GM21423 (cell line): ENCODE results near the gene RIC3.
"Not testable (repeated sequence)": the region's sequence is repeated elsewhere in the genome, so short reads cannot be mapped to it uniquely, and the experiment has no call there.

Source experiments
- ATAC-seq: cut with Tn5 transposase; IDR thresholded peaks from one replicate; pipeline ENCODE4 v1.9.1; 2021; ENCODE audit warnings: mild to moderate bottlenecking, moderate library complexity; ENCODE audit not compliant: unreplicated experiment

Gene RIC3

DNA sequence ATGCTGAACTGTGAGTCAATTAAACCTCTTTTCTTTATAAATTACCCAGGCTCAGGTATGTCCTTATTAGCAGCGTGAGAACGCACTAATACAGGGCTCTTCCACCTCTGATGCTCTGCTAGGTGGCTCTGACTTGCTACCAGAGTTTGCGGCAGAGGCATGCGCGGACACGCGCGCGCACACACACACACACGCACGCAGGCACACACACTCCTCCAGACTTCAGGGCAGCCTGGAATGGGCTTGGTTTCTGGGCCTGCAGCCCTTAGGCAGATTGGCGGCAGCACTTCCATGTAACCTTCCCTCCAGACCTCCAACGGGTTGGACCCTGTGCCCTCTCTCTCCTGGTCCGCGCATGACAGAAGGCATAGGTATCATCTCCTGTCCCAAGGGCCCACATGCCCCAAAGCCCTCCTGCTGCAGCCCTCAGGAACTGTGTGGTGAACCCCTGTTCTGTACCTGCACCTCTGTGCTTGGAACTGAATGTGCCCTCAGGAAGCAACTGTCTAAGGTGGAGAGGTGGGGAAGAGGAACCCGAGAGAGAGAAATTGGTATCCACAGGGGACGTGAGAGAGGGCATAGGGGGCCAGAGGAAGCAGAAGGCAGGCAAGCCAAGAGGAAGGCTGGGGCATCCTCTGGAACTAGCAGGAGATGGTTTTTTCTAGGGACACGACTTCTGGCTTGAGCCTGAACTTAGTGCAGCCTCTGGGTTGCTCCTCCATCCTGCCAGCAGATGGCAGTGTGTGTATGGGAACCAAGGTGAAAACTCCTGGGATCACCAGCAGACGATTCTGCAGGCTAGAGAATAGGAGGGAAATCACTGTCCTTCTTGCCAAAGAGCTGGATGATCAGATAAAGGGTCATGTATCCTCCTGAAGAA, 23.4 kb upstream of the RIC3 start:
- ATAC-seq = no peak

DNA sequence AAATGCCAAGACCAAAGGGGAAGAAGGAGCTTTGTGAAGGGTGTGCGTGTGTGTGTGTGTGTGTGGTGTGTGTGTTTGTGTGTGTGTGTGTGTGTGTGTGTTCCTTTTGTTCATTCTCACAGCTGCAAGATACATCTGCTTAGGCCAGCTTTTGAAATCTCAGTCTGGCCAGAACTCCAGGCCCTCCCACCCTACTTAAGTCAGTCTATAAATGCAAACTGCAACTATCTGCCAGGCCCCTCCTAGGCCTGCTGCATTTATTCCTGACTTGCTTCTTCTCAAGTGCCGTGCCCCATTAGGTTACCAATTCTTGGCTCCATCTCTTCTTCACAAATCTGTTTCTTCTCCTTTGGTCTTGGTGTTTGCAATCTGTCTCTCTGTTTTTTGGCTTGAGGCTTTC, 21.6 kb upstream of the RIC3 start:
- ATAC-seq = no peak

DNA sequence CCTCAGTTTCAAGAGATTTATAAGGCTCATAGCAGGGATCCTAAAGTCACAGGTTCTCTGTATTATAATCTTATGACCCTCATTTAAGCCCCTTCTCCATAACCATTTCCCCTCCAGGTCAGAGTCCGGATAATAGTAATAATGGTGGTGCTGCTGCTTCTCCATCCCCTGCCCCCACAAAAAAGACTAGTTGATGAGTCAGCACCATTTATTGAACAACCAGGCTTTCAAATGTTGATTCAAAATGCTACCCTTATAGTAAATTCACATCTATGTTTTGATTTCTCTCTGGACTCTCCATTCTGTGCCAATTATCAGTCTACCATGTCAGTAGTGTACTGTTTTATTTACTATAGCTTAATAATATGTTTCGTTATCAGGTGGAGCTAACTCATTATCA, 17.6 kb upstream of the RIC3 start:
- no peak for ATAC-seq

DNA sequence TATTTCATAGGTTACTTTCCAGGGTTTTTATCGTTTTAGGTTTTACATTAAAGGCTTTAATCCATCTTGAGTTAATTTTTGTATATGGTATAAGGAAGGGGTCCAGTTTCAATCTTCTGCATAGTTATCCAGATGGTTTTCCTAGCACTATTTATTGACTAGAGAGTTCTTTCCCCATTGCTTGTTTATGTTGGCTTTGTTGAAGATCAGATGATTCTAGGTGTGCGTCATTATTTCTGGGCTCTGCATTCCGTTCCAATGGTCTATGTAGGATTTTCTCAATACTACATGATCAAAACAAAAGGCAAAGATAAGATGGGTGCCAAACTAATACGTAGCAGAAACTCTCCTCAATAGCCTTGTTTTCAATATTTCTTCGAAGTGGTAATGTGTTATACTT, 14.3 kb upstream of the RIC3 start:
- no peak for ATAC-seq

DNA sequence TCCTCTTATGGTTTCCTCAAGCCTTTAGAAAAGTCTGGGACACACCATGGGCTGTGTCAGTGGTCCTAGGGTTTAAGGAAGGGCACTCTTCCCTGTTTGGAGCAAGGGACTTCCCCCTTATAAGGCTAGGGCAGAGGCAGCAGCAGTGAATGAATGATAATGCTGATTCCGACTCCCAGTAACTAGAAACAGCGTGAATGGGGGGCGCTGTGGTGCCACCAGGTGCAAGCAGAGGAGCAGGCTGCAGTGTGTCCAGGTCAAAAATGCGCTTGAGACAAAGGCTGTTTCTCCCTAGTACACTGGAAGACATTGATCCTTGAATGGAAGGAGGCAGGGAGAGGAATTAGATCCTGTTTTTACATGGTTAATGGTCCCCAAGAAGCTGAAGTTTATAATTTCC, 11.6 kb upstream of the RIC3 start:
- ATAC-seq = no peak

DNA sequence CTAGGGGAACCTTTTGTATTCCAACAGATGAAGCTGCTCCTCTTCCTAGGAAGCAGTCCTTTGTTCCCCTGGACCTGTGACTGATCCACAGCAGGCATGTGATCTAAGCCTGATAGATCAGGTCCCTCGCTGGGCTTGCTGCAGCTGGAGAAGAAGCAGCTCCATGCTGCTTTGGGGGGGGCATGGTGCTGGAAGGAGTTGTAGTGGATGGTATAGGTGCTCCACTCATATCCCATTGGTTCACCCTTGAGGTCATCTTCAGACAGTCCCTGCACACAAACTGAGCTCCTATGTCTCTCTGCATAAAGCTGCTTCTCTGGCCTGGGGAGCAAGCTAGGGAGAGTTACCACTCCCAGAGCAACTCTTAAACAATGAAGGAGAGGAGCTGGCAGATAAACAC, 9.5 kb upstream of the RIC3 start:
- no peak for ATAC-seq

DNA sequence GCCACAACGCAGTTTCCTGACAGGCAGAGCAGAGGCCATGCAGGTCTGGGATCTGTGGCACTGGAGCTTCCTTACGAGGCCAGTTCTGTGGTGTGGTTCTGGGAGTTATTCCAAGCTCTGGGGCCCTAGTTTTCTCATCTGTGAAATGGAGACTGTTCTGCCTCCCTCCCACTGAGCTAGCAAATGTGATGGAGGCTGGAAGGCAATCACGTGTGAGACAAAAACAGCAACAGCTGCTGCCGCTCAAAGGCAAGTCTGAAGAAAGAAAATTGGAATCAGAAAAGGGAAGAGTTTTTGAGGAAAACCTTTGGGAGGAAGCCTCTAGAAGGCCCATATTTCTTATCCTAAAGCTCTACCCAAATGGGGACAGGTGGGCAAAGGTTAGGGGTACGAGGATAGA, 8.3 kb upstream of the RIC3 start:
- ATAC-seq = no peak

DNA sequence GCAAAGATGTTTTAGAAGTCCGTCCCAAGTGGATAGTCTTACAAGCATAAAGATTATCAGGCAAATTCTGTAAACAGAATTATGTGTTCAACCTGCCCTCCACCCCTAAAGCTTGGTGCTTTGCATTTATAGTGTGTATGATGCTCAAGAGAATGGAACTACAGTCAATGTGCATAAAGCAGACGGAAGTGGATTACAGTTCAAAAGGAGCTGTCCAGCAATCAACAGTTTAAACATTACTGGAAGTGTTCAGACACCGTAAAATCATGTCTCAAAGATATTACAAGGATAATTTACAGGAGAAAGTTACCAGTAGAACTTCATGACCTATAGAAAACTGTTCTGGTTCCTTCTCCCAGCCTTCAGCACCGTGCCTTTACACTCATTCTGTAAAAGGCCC, 1.0 kb downstream of the RIC3 start:
- ATAC-seq = no peak

DNA sequence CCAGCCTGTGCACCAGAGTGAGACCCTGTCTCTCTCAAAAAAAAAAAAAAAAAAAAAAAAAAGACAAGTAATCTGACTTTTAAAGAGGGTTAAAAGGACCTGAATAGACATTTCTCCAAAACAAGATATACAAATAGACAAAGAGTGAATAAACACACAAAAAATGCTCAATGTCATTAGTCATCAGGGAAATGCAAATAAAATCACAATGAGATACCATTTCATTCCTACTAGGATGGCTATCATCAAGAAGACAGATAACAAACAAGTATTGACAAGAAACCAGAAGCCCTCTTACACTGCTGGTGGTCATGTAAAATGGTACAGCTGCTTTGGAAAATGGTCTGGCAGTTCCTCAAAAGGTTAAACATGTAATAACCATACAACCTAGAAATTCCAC, 4.1 kb downstream of the RIC3 start:
- ATAC-seq = no peak

DNA sequence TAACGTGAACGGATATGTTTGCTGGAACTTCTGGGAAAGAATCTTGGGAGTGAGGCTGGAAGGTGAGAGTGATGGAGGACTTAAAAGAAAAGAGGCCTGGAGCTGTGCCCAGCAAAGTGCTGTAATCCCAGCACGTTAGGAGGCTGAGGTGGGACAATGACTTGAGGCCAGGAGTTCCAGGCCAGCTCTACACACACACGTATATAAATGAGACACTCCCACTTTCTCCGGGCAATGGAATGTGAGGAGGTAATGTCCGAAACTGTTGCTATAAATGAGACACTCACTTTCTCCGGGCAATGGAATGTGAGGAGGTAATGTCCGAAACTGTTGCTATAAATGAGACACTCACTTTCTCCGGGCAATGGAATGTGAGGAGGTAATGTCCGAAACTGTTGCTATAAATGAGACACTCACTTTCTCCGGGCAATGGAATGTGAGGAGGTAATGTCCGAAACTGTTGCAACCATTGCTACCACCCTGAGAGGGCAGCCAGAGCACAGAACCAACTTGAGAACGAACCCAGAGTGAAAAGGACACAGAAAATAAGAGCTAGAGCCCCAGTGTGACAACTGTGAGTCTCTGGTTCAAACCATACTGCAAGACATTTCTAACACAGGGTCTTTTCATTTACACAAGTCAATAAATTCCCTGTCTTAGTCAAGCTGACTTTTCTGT, 7.1 kb downstream of the RIC3 start:
- ATAC-seq = not testable (repeated sequence)

DNA sequence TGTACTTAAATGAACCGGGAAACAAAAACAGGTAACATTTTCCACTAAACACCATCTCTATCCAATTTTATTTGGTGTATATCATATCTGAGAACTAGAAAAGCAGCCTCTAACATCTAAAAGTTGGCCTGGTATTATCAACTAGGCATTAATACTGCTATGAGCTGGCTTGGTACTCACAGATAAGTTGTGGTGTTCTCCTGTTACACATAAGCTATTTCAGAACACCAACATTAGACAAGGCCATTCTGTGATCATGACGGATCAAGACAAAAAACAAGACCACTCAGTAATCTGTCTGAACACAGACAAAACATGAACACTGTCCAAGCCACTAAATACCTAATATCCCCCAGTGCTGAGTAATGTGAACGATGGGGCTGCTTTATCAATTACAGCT, 11.9 kb downstream of the RIC3 start:
- no peak for ATAC-seq

DNA sequence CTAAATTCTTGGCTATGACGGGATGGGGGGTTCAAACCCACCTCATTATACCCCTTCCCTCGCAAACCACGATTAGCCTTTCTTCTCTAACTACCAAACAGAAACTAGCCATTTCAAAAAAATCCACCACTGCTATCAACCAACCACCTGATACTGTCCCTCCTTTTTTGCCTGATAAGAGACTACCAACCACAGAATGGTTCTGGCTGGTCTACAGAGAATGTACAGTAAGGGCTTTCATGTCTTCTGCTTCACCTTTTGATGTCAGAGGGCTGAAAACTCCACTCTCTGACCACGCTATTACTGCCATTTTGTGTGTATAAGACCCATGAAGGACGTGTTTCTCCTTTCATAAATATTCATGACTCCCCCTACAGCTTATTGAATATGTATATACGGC, 19.1 kb downstream of the RIC3 start:
- ATAC-seq = no peak

DNA sequence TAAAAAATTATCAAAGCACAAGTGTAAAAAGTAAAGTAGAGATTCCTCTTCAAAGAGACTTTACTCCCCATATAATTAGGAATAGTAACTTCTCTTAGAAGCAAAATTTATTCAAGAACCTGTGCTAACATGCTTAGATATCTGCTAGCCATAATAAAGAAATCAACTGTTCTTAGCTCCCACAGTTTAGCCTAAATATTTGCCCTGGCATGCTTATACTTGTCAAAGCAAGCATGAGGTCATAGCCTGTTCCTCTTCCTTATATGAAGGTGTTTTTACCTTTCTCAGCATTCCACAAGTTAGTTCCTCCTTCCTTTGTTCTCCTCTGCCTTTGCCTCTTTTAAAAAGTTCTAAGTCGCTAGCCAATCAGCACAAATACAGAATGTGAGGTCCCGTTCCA, 30.3 kb downstream of the RIC3 start:
- ATAC-seq = no peak

DNA sequence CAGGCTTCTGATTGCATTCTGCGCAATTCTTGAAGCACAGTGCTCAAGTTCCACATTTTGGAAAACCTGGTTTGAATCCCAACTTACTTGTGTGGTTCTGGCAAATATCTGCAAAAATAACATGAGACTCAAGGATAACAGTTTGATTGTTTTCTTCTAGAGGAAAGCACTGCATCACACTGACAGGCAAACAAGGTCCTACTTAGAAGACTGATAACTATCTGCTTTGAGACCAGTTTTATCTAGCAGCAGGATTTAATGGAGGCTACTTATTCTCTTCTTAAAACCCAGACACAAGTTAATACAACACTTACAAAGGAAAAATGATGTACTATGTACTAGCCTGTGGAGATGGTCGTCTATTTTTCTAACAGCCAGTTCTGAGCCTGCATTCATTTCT, 41.4 kb downstream of the RIC3 start:
- ATAC-seq = no peak

DNA sequence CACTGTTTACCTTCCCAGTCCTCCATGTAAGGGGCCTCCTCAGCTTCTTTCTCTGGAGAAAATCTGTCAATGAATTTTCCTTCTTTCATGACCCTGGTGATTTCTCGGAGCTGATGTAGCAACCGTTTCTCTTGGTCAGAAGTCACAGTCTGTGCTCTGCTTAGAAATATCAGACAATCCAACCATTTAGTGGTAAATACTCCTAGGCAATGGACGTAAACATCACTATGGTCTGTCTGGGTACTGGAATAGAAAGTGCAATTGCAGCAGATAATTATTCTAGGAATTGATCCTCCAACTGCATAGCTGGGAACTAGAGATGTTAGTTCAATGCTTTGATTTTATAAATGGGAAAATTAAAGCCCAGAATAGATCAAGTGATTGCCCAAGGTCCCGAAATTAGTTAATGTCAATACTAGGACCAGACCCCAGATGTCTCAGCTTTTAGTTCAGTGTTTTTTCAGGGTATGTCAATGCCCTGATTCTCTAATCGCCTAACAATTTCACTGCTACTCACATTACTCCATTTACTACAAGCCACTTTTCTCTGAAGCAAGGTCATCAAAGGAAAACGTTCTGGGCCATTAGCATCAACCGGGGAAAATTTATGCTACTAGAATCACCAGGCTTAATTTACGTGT, 42.1 kb downstream of the RIC3 start:
- no peak for ATAC-seq

DNA sequence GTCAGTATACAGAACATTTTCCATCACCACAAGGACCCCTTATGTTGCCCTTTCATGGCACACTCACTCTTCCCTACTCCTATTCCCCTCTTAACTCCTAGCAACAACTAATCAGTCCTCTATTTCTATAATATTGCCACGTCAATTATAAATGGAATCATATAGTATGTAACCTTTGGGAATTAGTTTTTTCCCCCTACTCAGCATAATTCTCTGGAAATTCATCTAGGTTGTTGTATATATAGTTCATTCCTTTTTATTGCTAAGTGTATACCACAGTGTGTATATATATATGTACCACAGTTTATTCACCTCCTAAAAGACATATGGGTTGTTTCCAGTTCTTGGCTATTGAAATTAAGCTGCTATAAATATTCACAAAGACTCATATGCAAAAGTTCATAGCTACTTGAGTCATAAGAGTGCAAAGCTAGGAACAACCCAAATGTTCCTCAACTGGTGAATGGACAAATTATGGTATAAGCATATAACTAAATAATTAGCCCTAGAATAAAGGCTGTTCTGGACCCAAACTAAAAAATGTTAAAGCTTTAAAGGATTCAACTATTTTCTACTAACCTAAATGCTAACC, 46.6 kb downstream of the RIC3 start:
- no peak for ATAC-seq

DNA sequence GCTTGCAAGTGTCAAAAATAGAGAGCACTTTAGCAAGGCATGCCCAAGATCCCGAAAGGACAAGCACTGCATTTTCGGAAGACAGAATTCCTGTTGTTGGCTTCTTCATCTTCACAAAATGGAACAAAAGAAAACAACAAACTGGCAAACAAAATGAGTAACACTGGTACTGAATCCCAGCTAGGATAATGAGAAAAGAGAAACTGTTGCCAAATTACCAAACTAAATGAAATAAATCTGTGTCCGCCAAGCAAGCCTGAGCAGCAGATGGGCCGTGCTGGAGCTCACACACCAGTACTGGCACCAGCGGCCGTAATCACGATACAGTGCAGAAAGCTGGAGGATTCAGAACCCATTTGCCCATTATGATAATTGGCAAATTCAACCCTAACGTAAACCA, 57.2 kb downstream of the RIC3 start:
- ATAC-seq = no peak

DNA sequence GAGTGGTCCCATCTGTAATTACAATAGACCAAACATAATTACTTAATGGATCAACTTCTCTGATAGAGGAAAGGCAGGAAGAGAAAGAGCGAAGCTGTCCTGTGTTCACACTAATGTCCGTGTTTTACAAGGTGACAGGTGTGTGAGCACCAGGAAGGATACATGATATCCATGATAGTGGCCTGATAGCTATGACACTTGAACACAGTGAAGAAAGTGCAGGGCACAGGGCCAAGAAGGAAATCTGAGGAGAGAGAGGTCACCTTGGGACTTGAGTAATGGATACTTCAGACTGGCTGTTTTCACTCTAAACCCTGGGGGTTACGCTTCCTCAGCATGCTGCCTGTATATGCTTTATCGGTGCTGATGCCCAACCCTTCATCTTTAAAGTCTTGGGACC, 58.4 kb downstream of the RIC3 start:
- ATAC-seq = no peak

DNA sequence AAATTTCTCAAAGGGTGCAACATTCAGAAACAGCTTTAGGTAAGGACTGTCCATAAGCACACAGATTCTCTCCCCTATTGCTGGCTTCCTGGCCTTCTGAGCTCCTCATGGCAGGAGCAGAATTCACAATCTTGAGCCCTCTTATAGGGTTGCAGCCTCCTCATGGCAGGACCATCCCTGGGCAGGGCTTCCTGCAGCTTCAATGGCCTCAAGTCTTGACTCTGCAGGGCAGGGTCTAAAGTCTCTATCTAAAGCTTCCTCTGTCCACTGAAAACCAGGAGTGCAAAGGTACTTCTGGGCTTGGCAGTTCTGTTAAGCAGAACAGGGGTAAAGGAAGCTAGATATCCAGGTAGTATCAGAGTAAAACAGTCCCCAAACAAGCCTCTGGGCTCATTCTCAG, 59.1 kb downstream of the RIC3 start:
- ATAC-seq = no peak

DNA sequence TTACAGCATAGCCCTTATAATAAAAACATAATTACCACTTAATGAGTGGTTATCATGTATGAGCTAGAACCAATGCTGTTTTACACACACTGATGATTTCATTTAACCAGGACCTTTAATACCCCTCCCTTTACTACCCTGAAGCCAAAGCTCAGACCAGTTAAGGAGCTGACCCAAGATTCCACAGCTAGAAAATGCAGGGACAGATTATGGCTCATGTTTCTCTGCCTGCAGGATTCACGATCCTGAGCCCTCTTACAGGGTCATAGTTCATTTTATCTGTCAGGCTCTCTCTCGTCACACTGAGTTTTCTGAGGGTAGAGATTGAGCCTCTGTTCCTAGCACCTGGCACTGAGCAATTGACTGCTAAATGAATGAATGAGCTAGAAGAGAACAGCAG, 60.4 kb downstream of the RIC3 start:
- ATAC-seq = no peak

DNA sequence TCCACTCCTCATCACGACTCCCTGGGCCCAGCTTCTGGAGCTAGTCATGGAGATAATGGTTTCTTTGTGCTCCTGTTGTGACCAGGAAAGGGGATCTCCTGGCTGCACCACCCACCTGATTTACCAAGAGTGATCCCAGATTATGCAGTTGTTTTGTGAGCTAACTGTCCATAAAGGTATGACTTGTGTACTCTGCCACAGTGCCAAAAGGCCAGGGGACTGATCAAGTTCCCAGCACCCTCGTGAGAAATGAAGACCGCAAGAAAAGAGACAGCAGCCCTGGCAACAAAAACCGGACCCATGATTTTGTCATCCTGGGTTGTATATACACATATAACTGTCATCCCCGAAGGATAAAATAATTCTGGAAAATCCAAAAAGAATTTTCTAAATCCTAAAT, 61.2 kb downstream of the RIC3 start:
- no peak for ATAC-seq

DNA sequence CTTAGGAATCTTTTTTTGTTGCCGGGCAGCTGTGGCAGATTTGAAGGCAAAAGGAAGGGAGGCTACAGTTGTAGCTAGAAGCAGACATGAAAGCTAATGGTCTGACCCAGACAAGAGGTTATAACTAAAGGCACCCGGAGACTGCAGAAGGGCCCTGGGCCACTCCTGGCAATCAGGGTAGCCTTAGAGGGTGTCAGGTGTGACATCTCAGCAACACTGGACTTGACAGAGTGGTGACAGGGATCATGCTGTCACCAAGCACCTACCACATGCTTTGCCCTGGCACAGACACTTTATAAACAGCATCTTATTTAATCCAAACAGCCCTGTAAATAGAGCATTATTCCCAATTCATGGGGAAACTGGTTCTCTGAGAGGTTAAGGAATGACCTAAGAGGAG, 62.1 kb downstream of the RIC3 start:
- ATAC-seq = no peak
